ENCODE measurements around the gene DEPDC5. TPM values are rescaled to one million over a fixed set of nuclear protein-coding genes. Genes with fewer than 3 reads are reported as not detected.

DEPDC5 gene
- total and polyA plus RNA-seq, 9 of the 15 experiments (the other 6 are each of a cell fraction or from before 2014, with no cell fraction given), result 2.3 to 12.3 (median 10.7) TPM

- TF ChIP-seq CHD7 (IDR thresholded peaks at IDR 0.05; ENCODE audit: low read depth, low read length), result no peak
- no peak for TF ChIP-seq HDGF (IDR thresholded peaks at IDR 0.05)
- no peak for TF ChIP-seq KDM4B (IDR thresholded peaks at IDR 0.05; ENCODE audit: borderline replicate concordance in 2 of 2, low read depth in 1 of 2)
- TF ChIP-seq, protein P1, sequence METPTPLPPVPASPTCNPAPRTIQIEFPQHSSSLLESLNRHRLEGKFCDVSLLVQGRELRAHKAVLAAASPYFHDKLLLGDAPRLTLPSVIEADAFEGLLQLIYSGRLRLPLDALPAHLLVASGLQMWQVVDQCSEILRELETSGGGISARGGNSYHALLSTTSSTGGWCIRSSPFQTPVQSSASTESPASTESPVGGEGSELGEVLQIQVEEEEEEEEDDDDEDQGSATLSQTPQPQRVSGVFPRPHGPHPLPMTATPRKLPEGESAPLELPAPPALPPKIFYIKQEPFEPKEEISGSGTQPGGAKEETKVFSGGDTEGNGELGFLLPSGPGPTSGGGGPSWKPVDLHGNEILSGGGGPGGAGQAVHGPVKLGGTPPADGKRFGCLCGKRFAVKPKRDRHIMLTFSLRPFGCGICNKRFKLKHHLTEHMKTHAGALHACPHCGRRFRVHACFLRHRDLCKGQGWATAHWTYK (CRISPR knock-in tag; IDR thresholded peaks at IDR 0.05), result no peak
- TF ChIP-seq PRMT5 (CRISPR knock-in tag; IDR thresholded peaks at IDR 0.05), result no peak
- TF ChIP-seq ARID2 (IDR thresholded peaks at IDR 0.05), result no peak
- TF ChIP-seq ZNF583 (CRISPR knock-in tag; IDR thresholded peaks at IDR 0.05), result no peak
- no peak for TF ChIP-seq PURB (CRISPR knock-in tag; IDR thresholded peaks at IDR 0.05; ENCODE audit: low read depth)
- TF ChIP-seq MAZ (CRISPR knock-in tag; conservative IDR thresholded peaks at IDR 0.05 in 1 of 2, IDR thresholded peaks at IDR 0.05 in 1 of 2), result no peak
- TF ChIP-seq TEAD4 (IDR thresholded peaks at IDR 0.05; ENCODE audit: low read length), result peak; percentile 96
- TF ChIP-seq TEAD4 (CRISPR knock-in tag; IDR thresholded peaks at IDR 0.05; ENCODE audit: borderline replicate concordance), result no peak
- TF ChIP-seq, protein P2, sequence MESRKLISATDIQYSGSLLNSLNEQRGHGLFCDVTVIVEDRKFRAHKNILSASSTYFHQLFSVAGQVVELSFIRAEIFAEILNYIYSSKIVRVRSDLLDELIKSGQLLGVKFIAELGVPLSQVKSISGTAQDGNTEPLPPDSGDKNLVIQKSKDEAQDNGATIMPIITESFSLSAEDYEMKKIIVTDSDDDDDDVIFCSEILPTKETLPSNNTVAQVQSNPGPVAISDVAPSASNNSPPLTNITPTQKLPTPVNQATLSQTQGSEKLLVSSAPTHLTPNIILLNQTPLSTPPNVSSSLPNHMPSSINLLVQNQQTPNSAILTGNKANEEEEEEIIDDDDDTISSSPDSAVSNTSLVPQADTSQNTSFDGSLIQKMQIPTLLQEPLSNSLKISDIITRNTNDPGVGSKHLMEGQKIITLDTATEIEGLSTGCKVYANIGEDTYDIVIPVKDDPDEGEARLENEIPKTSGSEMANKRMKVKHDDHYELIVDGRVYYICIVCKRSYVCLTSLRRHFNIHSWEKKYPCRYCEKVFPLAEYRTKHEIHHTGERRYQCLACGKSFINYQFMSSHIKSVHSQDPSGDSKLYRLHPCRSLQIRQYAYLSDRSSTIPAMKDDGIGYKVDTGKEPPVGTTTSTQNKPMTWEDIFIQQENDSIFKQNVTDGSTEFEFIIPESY (CRISPR knock-in tag; IDR thresholded peaks at IDR 0.05), result no peak
- no peak for TF ChIP-seq HSF4 (CRISPR knock-in tag; IDR thresholded peaks at IDR 0.05; ENCODE audit: borderline replicate concordance)
- TF ChIP-seq STAT5A (IDR thresholded peaks at IDR 0.05; ENCODE audit: borderline replicate concordance, low read length), result peak; percentile 87
- TF ChIP-seq SMARCE1 (IDR thresholded peaks at IDR 0.05), result peak; percentile 74; the same call in 1 of the 2 replicates
- peak; percentile 85 for TF ChIP-seq SMARCA4 (IDR thresholded peaks at IDR 0.05)
Observed at GRCh38 chr22:31937341-31937740, 183.5 kb downstream of the DEPDC5 start (continued).

Measured in K562 (cell line).